NK-92 (cell line): ENCODE data around the gene PRKAB1.
"Not testable (repeated sequence)": the region's sequence is repeated elsewhere in the genome, so short reads cannot be mapped to it uniquely, and the experiment has no call there.

Experiments
- DNase-seq: peaks from one replicate; lab custom pipeline; 2025; ENCODE audit not compliant: unreplicated experiment; lab: John Stamatoyannopoulos, UW

PRKAB1 gene

DNA sequence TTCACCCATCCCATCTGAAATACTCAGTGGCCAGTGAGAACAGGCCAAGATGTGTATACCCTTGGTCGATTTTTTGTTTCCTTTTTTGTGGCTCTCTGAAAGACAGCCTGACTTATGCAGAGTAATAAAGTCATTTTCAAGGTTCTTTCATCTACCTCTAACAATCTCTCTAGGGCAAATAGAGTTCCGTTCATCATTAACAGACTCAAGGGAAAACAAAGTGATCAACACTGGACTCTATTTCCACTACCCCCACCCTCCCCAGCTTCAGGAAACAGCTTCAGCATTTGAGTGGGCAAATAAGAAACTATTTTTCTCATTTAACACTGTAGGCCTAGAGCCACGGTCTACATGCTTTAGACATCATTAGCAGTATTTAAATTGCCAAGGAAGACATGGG is 15.9 kb downstream of the PRKAB1 start:
- no peak for DNase-seq

- DNase-seq, result no peak
Measured at GRCh38 chr12:119684711-119685369, 16.9 kb downstream of the PRKAB1 start.

DNA sequence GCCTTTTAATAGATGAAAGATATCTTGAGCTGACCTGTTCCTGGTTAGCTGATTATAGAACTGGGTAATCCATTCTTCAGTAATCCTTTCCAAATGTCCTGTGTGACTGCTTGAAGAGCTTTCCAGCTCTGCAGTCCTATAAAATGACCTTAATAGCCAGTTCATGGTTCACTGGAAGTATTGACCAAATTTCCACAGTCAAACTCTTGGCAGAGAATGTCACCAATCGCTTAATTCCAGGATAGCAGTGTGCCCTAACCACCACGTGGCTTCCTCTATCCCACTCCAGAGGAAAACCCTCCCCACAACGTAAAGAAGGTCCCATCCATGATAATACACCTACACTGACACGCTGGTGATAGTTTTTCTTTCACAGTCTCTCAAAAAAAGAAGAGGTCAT is 17.4 kb downstream of the PRKAB1 start:
- no peak for DNase-seq

DNA sequence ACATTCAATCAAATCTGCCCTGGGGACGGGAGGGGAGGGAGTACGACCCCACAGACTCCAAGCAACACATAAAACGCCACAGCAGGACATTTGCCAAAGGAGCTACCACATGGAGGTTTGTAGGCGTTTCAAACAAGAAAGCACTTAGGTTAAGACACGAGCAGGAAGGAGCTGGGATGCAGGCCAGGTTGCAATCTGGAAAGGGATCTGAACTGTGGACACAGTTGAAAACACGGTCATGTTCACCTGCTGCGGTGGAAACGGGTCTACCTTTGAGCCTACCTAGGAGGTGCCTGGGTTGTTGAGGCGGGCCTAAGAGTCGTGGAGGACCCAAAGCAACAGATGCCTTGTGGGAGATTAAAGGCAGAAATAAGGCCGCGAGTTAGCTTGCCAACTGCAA is 18.4 kb downstream of the PRKAB1 start:
- no peak for DNase-seq

DNA sequence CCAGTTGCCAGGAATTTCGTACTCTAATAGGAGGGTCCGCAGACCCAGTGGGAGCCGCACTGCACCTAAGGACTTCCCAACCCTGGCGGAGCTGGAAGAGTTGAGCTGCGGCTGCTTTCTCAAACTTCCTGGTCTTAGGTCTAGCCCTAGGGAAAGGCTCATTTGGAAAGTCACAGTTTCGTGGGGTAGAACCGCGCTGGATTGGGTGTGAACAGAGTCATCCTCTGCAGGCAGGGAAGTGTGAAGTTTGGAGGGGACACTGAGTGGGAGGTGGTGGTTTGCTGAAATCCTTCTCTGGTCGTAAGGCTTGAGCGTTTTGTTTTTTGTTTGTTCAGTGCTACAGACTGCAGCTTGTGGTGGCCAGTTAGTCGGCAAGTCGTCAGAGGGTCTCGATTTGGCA is 18.8 kb downstream of the PRKAB1 start:
- DNase-seq, result no peak

GRCh38 chr12:119687406-119687805 is 19.5 kb downstream of the PRKAB1 start:
- no peak for DNase-seq

GRCh38 chr12:119687879-119688278 is 19.9 kb downstream of the PRKAB1 start:
- DNase-seq, result no peak

DNA sequence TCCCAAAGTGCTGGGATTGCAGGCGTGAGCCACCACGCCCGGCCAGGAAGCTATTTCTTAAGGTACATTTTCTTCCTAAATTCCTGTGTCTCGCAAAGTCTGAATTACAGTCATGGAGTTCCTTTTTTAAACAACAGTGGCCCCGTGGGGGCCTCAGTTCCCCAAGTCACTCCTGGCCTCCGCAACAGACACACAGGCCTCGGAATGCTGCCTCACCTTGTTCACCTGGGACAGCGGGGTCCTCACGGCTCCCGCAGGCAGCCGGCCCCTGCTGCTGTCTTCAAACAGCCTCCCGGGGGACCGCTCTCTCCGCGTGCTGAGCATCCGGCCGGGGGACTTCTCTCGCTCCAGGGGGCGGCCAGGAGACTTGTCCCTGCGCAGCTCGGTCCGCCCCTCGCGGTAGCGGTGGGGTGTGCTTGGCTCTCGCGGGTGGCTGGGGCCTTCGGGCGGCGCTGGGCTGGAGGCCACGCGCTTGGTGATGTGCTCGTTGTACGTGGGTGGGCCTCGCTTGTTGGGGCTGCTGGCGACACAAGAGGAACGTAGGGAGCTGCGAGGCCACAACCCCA is 22.1 kb downstream of the PRKAB1 start:
- no peak for DNase-seq

- DNase-seq, result no peak
Measured at GRCh38 chr12:119691202-119691810, 23.4 kb downstream of the PRKAB1 start.

DNA sequence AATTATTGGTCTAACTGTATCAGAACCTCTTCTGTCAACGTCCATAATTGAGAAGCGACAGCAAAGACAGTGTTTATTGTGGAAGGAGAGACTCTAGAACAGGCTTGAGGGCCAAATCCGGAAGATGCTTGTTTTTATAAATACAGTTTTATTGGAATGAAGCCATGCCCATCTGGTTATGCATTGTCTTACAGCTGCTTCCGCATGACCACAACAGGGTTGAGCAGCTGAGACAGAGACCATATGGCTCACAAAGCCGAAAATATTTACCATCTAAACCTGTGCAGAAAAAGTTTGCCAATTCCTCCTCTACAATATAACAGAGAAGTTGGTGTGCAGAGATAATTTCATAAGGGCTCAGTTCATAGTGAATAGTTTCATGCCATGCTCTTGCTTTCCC is 24.5 kb downstream of the PRKAB1 start:
- no peak for DNase-seq

GRCh38 chr12:119692997-119693396 is 25.1 kb downstream of the PRKAB1 start:
- no peak for DNase-seq

DNA sequence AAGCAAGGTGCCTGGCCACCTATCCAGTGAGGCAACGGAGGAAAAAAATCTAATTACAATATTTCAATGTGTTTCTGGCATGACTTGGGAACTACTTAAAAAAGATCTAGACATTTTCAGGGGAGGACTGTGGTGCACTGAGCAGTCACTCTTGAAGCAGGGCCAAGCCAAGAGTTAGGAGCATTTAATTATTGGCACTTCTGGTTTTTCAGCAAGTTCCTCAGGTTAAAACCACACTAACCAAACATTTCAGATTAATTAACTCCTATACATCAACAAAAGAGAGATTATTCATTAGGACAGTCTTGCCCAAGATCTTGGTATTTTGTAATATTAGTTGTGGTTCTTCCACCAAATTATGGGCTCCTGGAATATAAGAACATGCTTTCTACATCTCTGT is 25.6 kb downstream of the PRKAB1 start:
- DNase-seq, result no peak

DNA sequence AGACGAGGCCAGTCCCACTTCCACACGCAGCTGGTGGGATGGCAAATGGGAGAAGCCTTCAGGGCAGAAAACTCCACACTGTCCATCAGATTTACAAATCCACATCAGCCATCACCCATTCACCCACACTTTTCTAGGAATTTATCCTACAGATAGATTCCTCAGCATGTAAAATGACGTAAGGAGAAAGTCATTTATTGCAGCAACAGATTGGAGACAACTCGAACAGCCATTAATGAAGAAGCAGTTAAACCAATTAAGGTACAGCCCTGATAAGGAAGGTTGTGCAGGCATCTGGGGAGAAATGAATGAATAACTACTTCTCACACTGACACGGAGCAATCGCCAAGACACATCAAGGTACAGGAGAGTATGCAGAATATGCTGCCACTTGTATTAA is 26.2 kb downstream of the PRKAB1 start:
- no peak for DNase-seq

- DNase-seq, result no peak
Measured at GRCh38 chr12:119695034-119695433, 27.1 kb downstream of the PRKAB1 start.

DNA sequence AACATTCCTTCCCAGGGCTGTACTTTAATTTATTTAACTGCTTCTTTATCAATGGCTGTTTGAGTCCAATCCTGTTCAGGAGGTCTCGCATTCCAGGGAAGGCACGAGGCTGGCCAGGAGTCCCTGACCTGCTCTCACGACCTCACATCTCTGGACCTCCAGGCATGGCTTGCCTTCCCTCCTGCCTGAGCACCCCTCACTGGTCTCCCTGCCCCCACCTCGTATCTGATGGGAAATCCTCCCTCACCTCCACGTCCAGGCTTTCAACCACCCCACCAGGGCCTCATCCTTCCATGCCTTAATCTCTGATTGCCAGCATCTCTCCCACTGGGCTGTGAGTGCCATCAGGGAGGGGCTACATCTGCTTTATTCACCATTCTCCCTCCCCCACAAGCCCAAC is 29.0 kb downstream of the PRKAB1 start:
- DNase-seq, result no peak

DNA sequence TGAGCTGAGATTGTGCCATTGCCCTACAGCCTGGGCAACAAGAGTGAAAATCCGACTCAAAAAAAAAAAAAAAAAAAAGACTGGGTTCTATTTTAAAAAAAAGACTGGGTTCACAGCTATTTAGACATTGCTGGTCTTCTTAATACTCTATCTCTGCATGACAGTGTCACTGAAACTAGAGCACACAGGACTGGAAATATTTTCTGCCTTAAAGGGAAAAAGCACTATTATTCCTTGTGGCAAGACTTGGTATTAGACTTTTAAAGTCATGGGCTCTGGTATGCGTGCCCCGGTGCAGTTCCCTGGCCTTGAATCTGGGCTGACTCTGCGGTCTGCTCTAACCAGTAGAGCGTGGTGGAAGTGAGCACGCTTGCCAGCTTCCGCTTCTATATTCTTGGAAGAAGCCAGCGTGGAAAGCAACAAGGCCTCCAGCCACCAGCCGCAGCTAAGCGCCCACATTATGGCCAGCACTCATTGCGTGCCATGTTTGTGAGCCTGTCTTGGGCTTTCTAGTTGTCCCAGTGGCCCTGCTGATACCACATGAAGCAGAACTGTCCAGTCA is 31.3 kb downstream of the PRKAB1 start:
- no peak for DNase-seq

GRCh38 chr12:119700078-119700477 is 32.1 kb downstream of the PRKAB1 start:
- DNase-seq, result no peak

GRCh38 chr12:119704065-119704747 is 36.3 kb downstream of the PRKAB1 start:
- no peak for DNase-seq

DNA sequence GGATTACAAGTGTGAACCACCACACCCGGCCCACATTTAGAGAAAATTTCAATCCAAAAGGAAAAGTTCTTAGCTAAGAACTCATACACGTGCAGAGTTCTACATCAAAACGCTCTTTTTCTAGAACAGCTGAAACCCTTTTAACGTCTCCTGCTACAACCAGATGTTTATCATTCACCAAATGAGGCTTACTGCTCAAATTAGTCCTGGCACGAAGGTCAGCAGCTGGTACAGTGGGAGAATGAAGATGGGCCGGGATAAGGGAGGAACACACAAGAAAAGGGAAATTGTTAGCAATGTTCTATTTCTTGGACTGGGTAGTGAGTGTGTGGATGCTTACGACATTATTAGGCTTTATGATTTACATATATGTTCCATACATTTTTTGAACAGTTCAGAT is 37.2 kb downstream of the PRKAB1 start:
- DNase-seq, result no peak

DNA sequence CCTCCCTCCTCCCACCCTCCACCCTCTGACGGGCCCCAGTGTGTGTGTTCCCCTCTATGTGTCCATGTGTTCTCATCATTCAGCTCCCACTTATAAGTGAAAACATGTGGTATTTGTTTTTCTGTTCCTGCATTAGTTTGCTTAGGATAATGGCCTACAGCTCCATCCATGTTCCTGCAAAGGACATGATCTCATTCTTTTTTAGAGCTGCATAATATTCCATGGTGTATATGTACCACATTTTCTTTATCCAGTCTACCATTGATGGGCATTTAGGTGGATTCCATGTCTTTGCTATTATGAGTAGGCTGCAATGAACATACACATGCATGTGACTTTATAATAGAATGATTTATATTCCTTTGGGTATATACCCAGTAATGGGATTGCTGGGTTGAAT is 38.5 kb downstream of the PRKAB1 start:
- DNase-seq, result not testable (repeated sequence)

- DNase-seq, result no peak
Measured at GRCh38 chr12:119710374-119710964, 42.5 kb downstream of the PRKAB1 start.
